ENCODE measurements around the gene CASK. TPM values are rescaled to one million over a fixed set of nuclear protein-coding genes. Genes with fewer than 3 reads are reported as not detected.

The CASK gene
- total RNA-seq, 1 donor from 2014 or later = 23.0 TPM

- Mint-ChIP-seq H3K27me3 (no peaks in the 10 kb centered on the region), H3K36me3 (ENCODE audit: low read depth) (peaks cover 32% of the 10 kb centered on the region), H3K4me1 (peaks cover 7% of the 10 kb centered on the region), H3K4me3 (no peak overlapping the region), H3K9me3 (no peaks in the 10 kb centered on the region), H3K27ac (no peak overlapping the region)
- ChIA-PET CTCF (no interaction called here), POLR2A (no interaction called here)
- no peak for DNase-seq
- ATAC-seq (ENCODE audit: low read depth) = no peak
- intact Hi-C loops (cut with micrococcal nuclease) = no loop called here
- no peak for TF ChIP-seq CTCF (IDR thresholded peaks at IDR 0.05)
Measured at GRCh38 chrX:41665686-41666085, 257.7 kb downstream of the CASK start.

GRCh38 chrX:41664908-41665307 is 258.4 kb downstream of the CASK start:
- H3K4me1 Mint-ChIP-seq = peaks cover 5% of the 10 kb centered on the region
- no peak overlapping the region for H3K4me3 Mint-ChIP-seq
- H3K27me3 Mint-ChIP-seq = no peaks in the 10 kb centered on the region
- intact Hi-C loops (cut with micrococcal nuclease) = no loop called here
- POLR2A ChIA-PET = no interaction called here
- no peak overlapping the region for H3K27ac Mint-ChIP-seq
- no peaks in the 10 kb centered on the region for H3K9me3 Mint-ChIP-seq
- no peak for DNase-seq
- ATAC-seq (ENCODE audit: low read depth) = no peak
- CTCF ChIA-PET = no interaction called here
- peaks cover 30% of the 10 kb centered on the region for H3K36me3 Mint-ChIP-seq (ENCODE audit: low read depth)
- no peak for TF ChIP-seq CTCF (IDR thresholded peaks at IDR 0.05)

GRCh38 chrX:41664375-41664901 is 258.9 kb downstream of the CASK start:
- CTCF ChIA-PET = no interaction called here
- peaks cover 32% of the 10 kb centered on the region for H3K36me3 Mint-ChIP-seq (ENCODE audit: low read depth)
- peaks cover 3% of the 10 kb centered on the region for H3K4me1 Mint-ChIP-seq
- no peak for ATAC-seq (ENCODE audit: low read depth)
- H3K4me3 Mint-ChIP-seq = no peak overlapping the region
- POLR2A ChIA-PET = no interaction called here
- no peaks in the 10 kb centered on the region for H3K27me3 Mint-ChIP-seq
- no peaks in the 10 kb centered on the region for H3K9me3 Mint-ChIP-seq
- DNase-seq = no peak
- intact Hi-C loops (cut with micrococcal nuclease) = no loop called here
- H3K27ac Mint-ChIP-seq = no peak overlapping the region
- no peak for TF ChIP-seq CTCF (IDR thresholded peaks at IDR 0.05)

- Mint-ChIP-seq H3K27ac (no peak overlapping the region), H3K27me3 (no peaks in the 10 kb centered on the region), H3K4me3 (no peak overlapping the region), H3K9me3 (no peaks in the 10 kb centered on the region), H3K4me1 (peaks cover 3% of the 10 kb centered on the region), H3K36me3 (ENCODE audit: low read depth) (peaks cover 49% of the 10 kb centered on the region)
- POLR2A ChIA-PET = no interaction called here
- CTCF ChIA-PET = no interaction called here
- intact Hi-C loops (cut with micrococcal nuclease) = no loop called here
- TF ChIP-seq CTCF (IDR thresholded peaks at IDR 0.05) = no peak
- no peak for ATAC-seq (ENCODE audit: low read depth)
- DNase-seq = no peak
Measured at GRCh38 chrX:41661366-41662095, 261.8 kb downstream of the CASK start.

GRCh38 chrX:41655631-41656030 is 267.7 kb downstream of the CASK start:
- Mint-ChIP-seq H3K27ac (no peak overlapping the region), H3K4me1 (peaks cover 9% of the 10 kb centered on the region), H3K36me3 (ENCODE audit: low read depth) (peaks cover 66% of the 10 kb centered on the region), H3K4me3 (no peak overlapping the region), H3K9me3 (no peaks in the 10 kb centered on the region), H3K27me3 (no peaks in the 10 kb centered on the region)
- intact Hi-C loops (cut with micrococcal nuclease) = no loop called here
- DNase-seq (no peak), ATAC-seq (ENCODE audit: low read depth) (no peak)
- no peak for TF ChIP-seq CTCF (IDR thresholded peaks at IDR 0.05)
- ChIA-PET CTCF (no interaction called here), POLR2A (no interaction called here)
